HepG2 (cell line): Measurements from ENCODE around the gene ZMYND8. TPM values are rescaled to one million over a fixed set of nuclear protein-coding genes. Genes with fewer than 3 reads are reported as not detected.

Experiments
- ATF2 ChIP-seq: sonication (generic); formaldehyde crosslinking; IDR thresholded peaks from 2 replicates; pipeline ENCODE4 v1.4.0; 2020; ENCODE audit warnings: missing genetic modification reagents
- FOXP4 ChIP-seq: sonication (generic); formaldehyde crosslinking; IDR thresholded peaks from 2 replicates; pipeline ENCODE4 v1.4.0; 2020; ENCODE audit warnings: missing genetic modification reagents
- HDAC1 ChIP-seq: sonication (generic); formaldehyde crosslinking; IDR thresholded peaks from 2 replicates; pipeline ENCODE4 v1.5.1; 2020; ENCODE audit warnings: mild to moderate bottlenecking, missing genetic modification reagents
- HIVEP1 ChIP-seq: sonication (generic); formaldehyde crosslinking; IDR thresholded peaks from 2 replicates; pipeline ENCODE4 v1.4.0; 2020; ENCODE audit warnings: mild to moderate bottlenecking, missing genetic modification reagents
- HMG20B ChIP-seq: conservative IDR thresholded peaks from 2 replicates; pipeline ENCODE4 v1.6.1; 2016; ENCODE audit warnings: missing genetic modification reagents, missing compliant biosample characterization
- HNF4A ChIP-seq: sonication (generic); formaldehyde crosslinking; IDR thresholded peaks from 2 replicates; pipeline ENCODE4 v1.4.0; 2020; ENCODE audit warnings: missing genetic modification reagents
- HNRNPUL1 ChIP-seq: fragments of 200-400 bp; formaldehyde crosslinking; IDR thresholded peaks from 2 replicates; pipeline ENCODE4 v1.6.1; 2017; ENCODE audit warnings: low read depth, mild to moderate bottlenecking, low read length, moderate library complexity
- KLF12 ChIP-seq: sonication (generic); formaldehyde crosslinking; IDR thresholded peaks from 2 replicates; pipeline ENCODE4 v1.4.0; 2020; ENCODE audit warnings: missing genetic modification reagents, borderline replicate concordance
- PAX8 ChIP-seq: sonication (generic); formaldehyde crosslinking; IDR thresholded peaks from 2 replicates; pipeline ENCODE4 v1.8.0; 2022; ENCODE audit warnings: mild to moderate bottlenecking, missing genetic modification reagents, borderline replicate concordance
- RCOR2 ChIP-seq: IDR thresholded peaks from 2 replicates; pipeline ENCODE4 v1.6.1; 2016; ENCODE audit warnings: missing biosample characterization, missing genetic modification reagents
- STAG1 ChIP-seq: sonication (generic); formaldehyde crosslinking; IDR thresholded peaks from 2 replicates; pipeline ENCODE4 v1.4.0; 2020; ENCODE audit warnings: missing genetic modification reagents
- THAP7 ChIP-seq: sonication (generic); formaldehyde crosslinking; IDR thresholded peaks from 2 replicates; pipeline ENCODE4 v1.8.1; 2023; ENCODE audit warnings: mild to moderate bottlenecking, missing genetic modification reagents
- USF2 ChIP-seq, 2 experiments: sonication (generic) in 1 of 2; formaldehyde crosslinking in 1 of 2; IDR thresholded peaks; 2 replicates each; pipeline versions ENCODE4 v1.5.1 to v1.6.1; 2011 to 2020; ENCODE audit warnings: borderline replicate concordance in 1 of 2, low read depth in 1 of 2, low read length in 1 of 2, mild to moderate bottlenecking in 1 of 2, missing genetic modification reagents in 1 of 2, moderate library complexity in 1 of 2
- YEATS4 ChIP-seq: sonication (generic); formaldehyde crosslinking; IDR thresholded peaks from 2 replicates; pipeline ENCODE4 v1.4.0; 2020; ENCODE audit warnings: missing genetic modification reagents, borderline replicate concordance
- YY1 ChIP-seq: IDR thresholded peaks from 2 replicates; pipeline ENCODE4 v1.6.1; 2011; ENCODE audit warnings: low read length, low read depth, moderate library complexity, mild to moderate bottlenecking; ENCODE audit not compliant: insufficient read depth, insufficient replicate concordance
- ZFP91 ChIP-seq: sonication (generic); formaldehyde crosslinking; IDR thresholded peaks from 2 replicates; pipeline ENCODE4 v1.9.0; 2022; ENCODE audit warnings: missing genetic modification reagents, mild to moderate bottlenecking, borderline replicate concordance
- ZNF326 ChIP-seq: sonication (generic); formaldehyde crosslinking; IDR thresholded peaks from 2 replicates; pipeline ENCODE4 v1.4.0; 2020; ENCODE audit warnings: missing genetic modification reagents, borderline replicate concordance
- ZNF510 ChIP-seq: sonication (generic); formaldehyde crosslinking; IDR thresholded peaks from 2 replicates; pipeline ENCODE4 v1.4.0; 2020; ENCODE audit warnings: low read depth, mild to moderate bottlenecking, missing genetic modification reagents
- ZNF781 ChIP-seq: sonication (generic); formaldehyde crosslinking; IDR thresholded peaks from 2 replicates; pipeline ENCODE4 v1.5.1; 2020; ENCODE audit warnings: borderline replicate concordance, mild to moderate bottlenecking, missing genetic modification reagents; ENCODE audit errors: not compliant biosample characterization
- ZZZ3 ChIP-seq: sonication (generic); formaldehyde crosslinking; IDR thresholded peaks from 2 replicates; pipeline ENCODE4 v1.4.0; 2020; ENCODE audit warnings: missing genetic modification reagents, mild to moderate bottlenecking, borderline replicate concordance
- polyA plus RNA-seq, 8 experiments: library from polyadenylated mRNA; depleted of rRNA in 3 of 8; stranded (reverse) in 7 of 8; unstranded in 1 of 8; fragments of >200 nt; fragmentation: Illumina TruSeq in 4 of 8; extraction: Trizol in 4 of 8; gene quantifications; 2 replicates each; pipeline versions ENCODE4 v1.2.1 to v1.2.3, GENCODE V29; 2011 to 2016; ENCODE audit warnings: low read depth in 4 of 8, missing spikeins in 1 of 8, mixed read lengths in 1 of 8; ENCODE audit not compliant: insufficient read depth in 1 of 8
- total RNA-seq, 5 experiments: library from RNA; depleted of rRNA; stranded (reverse); fragments of >200 nt; fragmentation: Illumina TruSeq; extraction: Trizol; gene quantifications; 2 replicates each; pipeline ENCODE4 v1.2.3, GENCODE V29; 2016; ENCODE audit warnings: low read depth in 1 of 5

Gene ZMYND8
- total and polyA plus RNA-seq, 2 of the 13 experiments (the other 11 are each of a cell fraction or from before 2014, with no cell fraction given), result 53.9 to 84.7 TPM

GRCh38 chr20:47356526-47357295 lies at the start of gene ZMYND8 (continued):
- TF ChIP-seq ATF2 (CRISPR knock-in tag), result peak; percentile 38; the same call in 1 of the 2 replicates
- no peak for TF ChIP-seq HMG20B (CRISPR knock-in tag)
- TF ChIP-seq HNF4A (CRISPR knock-in tag), result no peak
- no peak; the same call in 1 of the 2 replicates for TF ChIP-seq ZNF510 (CRISPR knock-in tag)
- no peak for TF ChIP-seq ZZZ3 (CRISPR knock-in tag)
- TF ChIP-seq ZFP91 (CRISPR knock-in tag), result no peak
- TF ChIP-seq PAX8, result peak; percentile 23; the same call in 1 of the 2 replicates
- TF ChIP-seq HDAC1, result peak; percentile 40; the same call in 1 of the 2 replicates
- TF ChIP-seq KLF12, result no peak
- TF ChIP-seq STAG1 (CRISPR knock-in tag), result 0 out of 2 replicates have a peak, but pooled peaks have one; percentile 6
- TF ChIP-seq THAP7 (CRISPR knock-in tag), result peak; percentile 82; the same call in 1 of the 2 replicates
- TF ChIP-seq YEATS4, result no peak
- no peak for TF ChIP-seq HIVEP1 (CRISPR knock-in tag)
- no peak for TF ChIP-seq USF2 (IDR thresholded peaks at IDR 0.05; ENCODE audit: low read depth, low read length)
- TF ChIP-seq USF2 (CRISPR knock-in tag; IDR thresholded peaks at IDR 0.05; ENCODE audit: borderline replicate concordance), result peak; percentile 49; the same call in 1 of the 2 replicates
- no peak for TF ChIP-seq RCOR2 (CRISPR knock-in tag)
- peak; percentile 34; the same call in 1 of the 2 replicates for TF ChIP-seq FOXP4 (CRISPR knock-in tag)
- TF ChIP-seq ZNF781 (CRISPR knock-in tag), result peak; percentile 59
- no peak for TF ChIP-seq HNRNPUL1
- peak; percentile 91 for TF ChIP-seq YY1
- no peak for TF ChIP-seq ZNF326 (CRISPR knock-in tag)
